KG1 (cell line): ENCODE measurements around the gene TECPR1.

ENCODE experiments used
- DNase-seq: peaks from one replicate; lab custom pipeline; 2025; lab: John Stamatoyannopoulos, UW

The TECPR1 gene

DNA sequence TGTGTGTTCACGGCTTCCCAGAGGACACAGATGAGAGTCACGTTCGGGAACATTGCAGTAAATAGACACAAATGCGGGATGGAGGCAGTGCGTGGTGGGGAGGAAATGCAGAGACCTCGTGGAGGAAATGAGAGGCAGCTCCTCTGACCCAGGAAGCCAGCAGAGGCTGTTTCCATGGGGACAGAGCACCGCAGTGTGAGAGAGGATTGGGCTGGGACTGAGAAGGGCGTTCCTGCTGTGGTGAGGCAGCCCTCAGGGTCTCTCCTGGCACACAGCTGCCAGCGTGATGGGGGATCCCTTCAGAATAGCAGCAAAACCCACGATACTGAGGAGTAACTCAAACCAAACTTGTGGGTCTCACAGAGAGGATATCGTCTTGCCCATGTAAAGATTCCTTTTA is 62.5 kb downstream of the TECPR1 start:
- no peak for DNase-seq

DNA sequence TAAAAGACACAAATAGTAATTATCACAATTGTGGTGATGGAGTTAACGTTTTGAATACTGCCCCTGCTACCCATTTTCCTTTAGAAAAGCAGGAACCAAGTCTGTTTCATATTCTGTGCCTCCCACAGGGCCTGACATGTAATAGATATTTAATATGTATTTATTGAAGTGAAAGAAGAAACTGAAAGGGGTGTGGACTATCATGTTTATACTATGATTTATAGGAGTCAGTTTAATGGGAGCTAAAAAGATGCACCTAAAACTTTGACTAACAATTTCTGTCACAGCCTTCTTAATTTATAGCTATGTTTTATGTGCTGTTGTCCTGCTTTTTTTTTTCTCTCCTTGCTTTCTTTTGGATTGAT is 64.9 kb downstream of the TECPR1 start:
- DNase-seq = no peak

DNA sequence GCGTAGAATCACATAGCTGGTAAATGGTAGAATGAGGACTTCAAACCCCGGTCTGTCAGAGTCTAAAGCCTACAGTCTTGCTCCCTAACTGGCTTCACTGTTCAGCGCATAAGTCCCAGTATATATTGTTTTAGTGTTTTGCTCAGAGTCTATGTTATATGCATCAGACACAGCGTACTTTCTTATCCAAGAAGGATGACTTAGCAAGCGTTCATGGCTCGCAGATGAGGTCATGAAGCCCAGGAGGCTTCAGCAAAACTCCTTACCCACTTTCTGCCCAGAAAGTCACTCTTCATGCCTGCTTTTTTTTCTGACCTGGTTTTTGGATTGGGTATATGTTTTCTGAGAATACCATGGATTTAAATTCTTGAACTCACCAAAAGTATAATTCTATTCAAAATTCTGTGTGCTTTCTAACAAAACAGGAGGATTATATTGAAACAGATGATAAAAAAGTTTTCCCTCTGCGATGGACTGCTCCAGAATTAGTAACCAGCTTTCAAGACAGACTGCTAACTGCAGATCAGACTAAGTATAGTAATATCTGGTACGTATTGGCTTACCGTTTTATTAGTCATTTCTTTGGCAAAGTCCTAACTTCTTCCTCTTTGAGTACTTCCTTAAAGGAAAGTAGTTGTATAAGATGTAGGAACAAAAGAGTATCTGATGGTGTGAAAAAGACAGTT is 65.4 kb downstream of the TECPR1 start:
- DNase-seq = no peak

- DNase-seq = no peak
These were observed 66.9 kb downstream of the TECPR1 start for GRCh38 chr7:98185101-98185500.

DNA sequence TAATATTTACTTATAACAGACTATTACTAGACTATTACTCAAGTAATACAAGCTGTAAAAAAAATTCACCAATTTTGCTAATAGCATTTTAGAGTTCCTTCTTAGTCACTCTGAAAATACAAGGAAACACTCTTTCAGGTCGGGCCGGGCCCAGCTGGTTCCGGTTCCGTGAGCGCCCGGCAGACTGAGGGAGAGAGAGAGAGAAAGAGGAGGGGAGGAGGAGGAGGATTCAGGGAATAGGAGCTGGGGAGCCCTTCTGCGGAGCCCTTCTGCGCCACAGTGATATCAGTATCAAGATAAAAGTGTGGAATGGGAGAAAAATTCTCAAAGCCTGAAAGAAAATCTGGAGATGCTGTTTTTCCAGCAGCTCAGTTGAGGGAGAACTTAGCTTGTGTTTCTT is 71.3 kb downstream of the TECPR1 start:
- DNase-seq = no peak

DNA sequence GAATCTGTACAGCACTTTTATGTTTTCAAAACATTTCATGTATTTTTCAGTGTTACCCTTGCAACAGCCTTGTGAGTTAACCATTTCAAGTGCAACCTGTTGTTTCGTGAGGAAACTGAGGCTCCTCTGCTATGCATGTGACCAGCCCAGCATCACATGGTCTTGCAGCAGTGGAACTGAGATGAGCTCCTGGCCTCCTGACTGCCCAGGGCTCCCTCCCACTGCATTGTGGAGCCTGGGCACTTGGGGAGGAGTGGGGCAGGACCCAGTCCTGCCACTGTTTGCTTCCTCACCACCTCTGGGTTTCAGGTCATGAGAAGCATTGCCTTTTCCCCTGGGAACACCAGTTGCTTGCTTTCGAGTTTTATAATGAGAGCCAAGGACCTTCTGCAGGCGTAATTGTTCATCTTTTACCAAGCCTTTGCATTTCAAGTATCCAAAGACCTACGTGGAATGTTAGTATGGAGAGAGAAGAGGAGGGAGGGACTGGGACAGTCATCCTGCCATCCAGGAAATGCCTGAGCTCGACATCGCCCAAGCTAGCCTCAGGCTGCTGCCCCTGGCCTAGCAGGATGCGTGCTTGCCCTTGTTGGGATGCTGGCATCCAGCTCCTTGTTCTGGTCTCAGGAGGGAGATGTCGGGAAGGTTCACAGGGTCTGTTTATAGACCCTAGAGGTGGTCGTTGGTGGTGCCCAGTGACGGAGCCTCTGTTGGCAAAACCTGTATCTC is 73.1 kb downstream of the TECPR1 start:
- no peak for DNase-seq

DNA sequence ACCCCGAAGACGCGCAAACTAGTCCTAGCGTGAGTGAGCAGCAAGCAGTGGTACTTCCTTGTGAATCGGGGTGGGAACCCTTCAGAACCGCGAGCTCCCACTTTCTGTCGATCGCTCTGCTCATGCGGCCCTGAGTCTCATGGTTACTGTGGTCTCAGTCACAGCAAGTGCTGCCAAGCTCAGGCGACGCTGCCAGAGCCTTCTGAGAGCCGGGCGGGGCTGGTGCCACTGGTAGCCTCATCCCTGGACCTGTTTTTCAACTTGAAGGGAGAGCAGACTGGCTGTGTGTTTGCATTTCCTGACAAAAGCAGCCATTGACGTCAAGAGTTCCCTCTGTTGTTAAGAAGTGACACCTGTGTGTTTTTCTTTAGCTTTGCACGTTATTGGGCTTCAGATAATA is 73.7 kb downstream of the TECPR1 start:
- DNase-seq = no peak

DNA sequence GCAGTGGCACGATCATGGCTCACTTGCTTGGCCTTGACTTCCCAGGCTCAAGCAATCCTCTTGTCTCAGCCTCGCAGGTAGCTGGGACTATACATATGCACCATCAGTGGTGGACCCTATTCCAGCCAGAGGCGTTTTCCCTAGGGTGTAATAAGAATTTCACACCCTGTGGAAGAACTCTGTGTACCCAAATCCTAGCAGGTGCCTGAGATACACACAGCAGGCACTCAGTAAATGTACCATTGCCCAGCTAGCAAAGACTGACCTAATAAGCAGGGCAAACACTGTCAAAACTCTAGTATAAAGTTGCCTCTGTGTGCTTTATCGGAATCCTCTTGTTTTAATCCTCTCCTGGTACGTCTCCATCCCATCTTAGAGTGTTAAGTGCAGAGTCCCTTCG is 74.5 kb downstream of the TECPR1 start:
- no peak for DNase-seq

DNA sequence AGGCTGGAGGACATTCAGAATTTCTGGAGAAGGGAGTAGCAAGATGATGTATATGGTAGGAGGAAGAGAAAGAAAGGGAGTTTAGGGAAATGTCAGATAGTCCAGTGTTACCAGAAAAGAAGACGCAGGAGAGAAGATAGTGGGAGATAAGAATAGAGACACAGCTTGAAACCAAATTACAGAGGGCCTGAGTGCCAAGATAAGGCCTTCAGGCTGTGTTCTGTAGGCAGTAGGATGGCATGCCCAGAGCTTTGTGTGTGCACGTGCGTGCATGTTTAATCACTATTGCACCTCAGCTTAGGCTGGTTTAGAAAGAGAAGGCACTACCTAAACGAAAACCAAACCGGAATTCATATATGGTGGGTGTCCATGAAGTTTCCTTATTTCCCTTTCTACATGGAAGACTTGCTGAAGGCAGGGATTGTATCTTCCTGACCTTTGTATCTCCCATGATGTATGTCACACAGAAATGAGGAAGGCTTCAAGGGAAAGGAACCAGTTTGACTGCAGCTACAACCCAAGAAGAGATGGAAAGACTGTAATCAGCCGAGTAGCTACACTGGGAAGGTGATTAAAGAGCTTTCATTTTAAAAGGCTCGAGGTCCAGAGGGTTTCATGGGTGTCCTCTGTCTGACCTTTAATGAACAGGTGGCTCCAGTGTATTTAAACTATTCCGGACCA is 76.6 kb downstream of the TECPR1 start:
- DNase-seq = no peak

- DNase-seq = no peak
These were observed 77.4 kb downstream of the TECPR1 start for GRCh38 chr7:98174334-98175259.

DNA sequence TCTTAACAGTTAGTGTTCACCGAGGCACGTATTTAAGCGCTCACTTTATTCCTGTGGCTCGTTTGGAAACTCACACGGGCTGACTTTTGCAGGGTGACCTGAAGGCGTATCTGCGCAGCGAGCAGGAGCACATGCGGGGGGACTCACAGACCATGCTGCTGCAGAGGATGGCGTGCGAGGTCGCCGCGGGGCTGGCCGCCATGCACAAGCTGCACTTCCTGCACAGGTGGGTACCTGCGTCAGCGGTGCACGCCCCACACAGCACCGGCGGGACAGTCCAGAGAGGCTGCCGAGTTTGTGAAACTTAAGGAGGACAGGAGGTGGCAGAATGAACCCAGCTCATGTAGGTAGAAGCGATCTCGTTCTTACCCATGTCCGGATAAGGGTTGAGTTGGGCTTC is 80.6 kb downstream of the TECPR1 start:
- no peak for DNase-seq

DNA sequence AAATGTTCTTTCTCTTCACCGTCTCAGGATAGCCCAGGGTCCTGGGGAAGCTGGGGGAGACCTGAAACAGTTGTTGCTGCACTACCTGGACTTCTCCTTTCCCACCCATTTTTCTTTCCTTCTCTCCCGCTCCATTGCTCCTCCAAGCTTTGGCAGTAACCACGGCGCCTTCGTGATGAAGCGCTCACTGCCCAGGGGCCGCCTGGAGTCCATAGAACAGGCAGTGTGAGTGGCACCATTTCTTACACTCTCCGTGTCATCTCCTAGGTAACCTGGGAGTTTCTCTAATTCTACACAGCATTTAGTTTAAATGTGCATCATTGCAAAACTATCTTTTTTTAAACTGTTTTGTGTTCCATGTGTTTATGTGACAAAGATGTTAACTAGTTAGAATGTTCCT is 81.1 kb downstream of the TECPR1 start:
- no peak for DNase-seq

DNA sequence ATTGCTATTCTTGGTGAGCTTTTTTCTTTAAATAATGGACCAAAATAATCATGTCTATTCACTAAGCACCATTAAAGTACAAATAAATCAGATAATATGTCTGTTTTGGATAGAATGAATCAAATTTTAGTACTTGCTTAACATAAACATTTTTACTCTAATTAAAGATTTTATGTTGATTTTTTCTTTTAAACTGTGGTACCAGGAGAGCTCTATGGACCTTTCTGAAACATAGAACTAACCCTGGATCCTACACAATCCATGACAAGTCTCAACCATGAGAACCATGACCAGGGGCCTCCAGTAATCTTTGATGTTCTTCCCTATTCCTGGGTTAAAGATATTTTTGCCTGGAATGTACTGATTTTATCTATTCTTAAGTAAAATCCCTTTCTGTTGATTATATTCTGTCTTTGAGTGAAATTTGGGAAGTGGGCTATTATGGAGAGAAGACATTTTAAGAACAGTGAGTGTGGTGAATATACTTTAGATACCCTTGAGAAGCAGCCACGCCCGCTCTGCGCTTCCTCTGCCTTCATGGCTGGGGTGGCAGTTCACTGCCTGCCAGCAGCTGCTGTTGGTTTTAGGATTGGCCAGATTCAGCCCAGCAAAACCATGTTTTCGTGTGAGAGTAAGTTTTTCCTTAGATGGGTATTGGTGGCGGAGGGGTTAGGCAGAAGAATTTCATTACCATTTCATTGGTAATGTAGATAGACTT is 83.0 kb downstream of the TECPR1 start:
- no peak for DNase-seq

DNA sequence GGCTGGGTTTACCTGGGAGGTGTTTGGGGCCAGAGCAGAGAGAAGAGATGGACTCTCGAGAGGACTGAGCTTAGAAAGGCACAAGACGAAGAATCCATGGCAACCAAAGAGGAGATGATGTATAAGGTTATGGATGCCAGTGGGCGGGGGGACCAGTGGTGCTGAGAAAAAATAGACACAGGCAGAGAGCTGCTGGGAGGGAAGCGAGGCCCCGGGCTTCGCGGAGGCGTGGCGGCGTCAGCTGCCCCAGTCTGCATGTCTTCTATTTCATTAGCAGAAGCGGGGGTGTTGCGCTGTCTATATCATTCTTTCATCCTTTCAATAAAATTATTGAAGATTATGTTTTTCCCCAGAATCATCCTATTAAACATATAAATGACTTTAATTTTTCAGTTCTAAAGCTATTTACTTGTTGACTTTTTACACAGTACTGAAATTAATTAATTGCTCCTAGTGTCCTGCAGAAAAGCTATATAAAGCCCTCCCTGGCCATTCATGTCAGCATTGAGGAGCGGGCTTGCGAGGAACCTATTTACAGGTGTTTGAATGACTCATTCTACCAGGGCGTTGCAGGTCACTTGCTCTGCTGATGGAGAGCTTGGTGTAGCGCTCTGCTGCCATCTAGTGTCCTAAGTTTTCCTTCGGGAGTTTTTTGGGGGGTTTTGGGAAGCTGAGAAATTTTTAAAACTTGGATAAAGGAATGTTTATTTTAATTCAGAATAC is 83.7 kb downstream of the TECPR1 start:
- DNase-seq = peak; percentile 3

GRCh38 chr7:98167653-98168052 is 84.4 kb downstream of the TECPR1 start:
- no peak for DNase-seq

DNA sequence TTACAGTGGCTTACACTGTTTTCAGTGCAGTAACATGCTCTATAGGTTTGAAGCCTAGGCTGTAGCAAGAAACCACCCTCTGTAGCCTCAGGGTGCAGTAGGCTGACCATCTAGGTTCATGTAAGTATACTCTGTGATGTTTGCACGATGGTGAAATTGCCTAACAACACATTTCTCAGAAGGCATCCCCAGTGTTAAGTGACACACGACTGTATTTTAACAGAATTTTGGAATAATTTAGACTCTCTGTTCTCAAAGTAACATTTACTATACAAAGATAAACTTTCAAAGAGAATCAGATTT is 85.4 kb downstream of the TECPR1 start:
- no peak for DNase-seq

DNA sequence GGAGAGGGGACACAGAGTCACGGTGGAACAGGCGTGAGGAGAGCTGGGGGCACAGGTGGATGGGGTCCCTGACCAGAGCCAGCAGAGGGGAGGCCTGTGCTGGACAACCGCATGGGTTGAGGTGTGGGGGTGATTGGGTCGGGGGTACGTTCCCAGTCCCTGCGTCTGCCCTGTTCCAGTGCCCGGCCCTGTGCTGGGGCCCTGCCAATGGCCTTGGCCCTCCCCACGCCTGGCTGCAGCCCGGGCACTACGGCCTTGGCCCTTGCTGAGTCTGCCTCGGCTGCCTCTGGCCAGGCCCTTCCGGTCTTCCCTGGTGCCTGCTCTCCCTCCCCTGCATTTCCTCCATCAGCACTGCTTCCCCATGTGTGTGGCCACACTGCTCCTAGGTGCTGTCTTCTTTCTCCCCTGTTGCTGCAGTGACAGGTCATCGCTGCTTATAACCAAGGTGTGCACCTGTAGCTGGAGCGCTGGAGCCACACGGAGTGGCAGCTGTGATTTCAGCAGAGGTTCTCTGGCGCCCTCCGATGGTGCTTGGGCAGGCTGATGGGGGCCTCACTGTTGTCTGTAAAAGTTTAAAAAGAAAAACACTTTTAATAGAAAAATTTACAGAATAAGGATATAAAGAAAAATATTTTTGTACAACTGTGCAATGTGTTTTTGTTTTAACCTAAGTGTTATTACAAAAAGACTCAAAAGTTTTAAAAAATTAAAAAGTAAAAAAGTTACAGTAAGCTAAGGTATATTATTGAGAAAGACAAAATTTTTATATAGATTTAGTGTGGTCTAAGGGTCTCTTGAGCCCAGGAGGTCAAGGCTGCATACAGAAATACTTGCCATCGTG is 86.0 kb downstream of the TECPR1 start:
- no peak for DNase-seq
